Kidney epithelial cell (primary cell): ENCODE results near the gene RPS6KA2. TPM values are rescaled to one million over a fixed set of nuclear protein-coding genes. Genes with fewer than 3 reads are reported as not detected.

Source experiments
- DNase-seq: peaks from one replicate; pipeline ENCODE4 v3.0.0-alpha.2; 2010; ENCODE audit warnings: low read depth
- H3K27me3 ChIP-seq: 2 replicates; pipeline ENCODE4 v1.6.0; 2011; ENCODE audit warnings: low read length; ENCODE audit not compliant: control insufficient read depth, insufficient read depth
- H3K36me3 ChIP-seq: 2 replicates; pipeline ENCODE4 v1.5.1; 2011; ENCODE audit warnings: low read length; ENCODE audit not compliant: control insufficient read depth, insufficient read depth
- H3K4me3 ChIP-seq: 2 replicates; pipeline ENCODE4 v1.5.1; 2011; ENCODE audit warnings: low read depth, mild to moderate bottlenecking, control low read depth, low read length
- CTCF ChIP-seq: IDR thresholded peaks from 2 replicates; pipeline ENCODE4 v1.5.1; 2011; ENCODE audit warnings: mild to moderate bottlenecking, moderate library complexity, low read length, control low read depth, inconsistent platforms; ENCODE audit not compliant: insufficient read depth, poor library complexity, severe bottlenecking
- total RNA-seq: library from RNA; depleted of rRNA; stranded (reverse); fragments of >200 nt; gene quantifications from 2 replicates; pipeline ENCODE4 v1.2.3, GENCODE V29; 2015

The RPS6KA2 gene
- total RNA-seq, 1 donor from 2014 or later, result 51.9 TPM

GRCh38 chr6:166566026-166567011 lies 60.7 kb downstream of the RPS6KA2 start:
- no peak for DNase-seq
- Histone ChIP-seq H3K27me3 (no peaks in the 10 kb centered on the region), H3K36me3 (no peaks in the 10 kb centered on the region), H3K4me3 (no peak overlapping the region)
- no peak for TF ChIP-seq CTCF

DNA sequence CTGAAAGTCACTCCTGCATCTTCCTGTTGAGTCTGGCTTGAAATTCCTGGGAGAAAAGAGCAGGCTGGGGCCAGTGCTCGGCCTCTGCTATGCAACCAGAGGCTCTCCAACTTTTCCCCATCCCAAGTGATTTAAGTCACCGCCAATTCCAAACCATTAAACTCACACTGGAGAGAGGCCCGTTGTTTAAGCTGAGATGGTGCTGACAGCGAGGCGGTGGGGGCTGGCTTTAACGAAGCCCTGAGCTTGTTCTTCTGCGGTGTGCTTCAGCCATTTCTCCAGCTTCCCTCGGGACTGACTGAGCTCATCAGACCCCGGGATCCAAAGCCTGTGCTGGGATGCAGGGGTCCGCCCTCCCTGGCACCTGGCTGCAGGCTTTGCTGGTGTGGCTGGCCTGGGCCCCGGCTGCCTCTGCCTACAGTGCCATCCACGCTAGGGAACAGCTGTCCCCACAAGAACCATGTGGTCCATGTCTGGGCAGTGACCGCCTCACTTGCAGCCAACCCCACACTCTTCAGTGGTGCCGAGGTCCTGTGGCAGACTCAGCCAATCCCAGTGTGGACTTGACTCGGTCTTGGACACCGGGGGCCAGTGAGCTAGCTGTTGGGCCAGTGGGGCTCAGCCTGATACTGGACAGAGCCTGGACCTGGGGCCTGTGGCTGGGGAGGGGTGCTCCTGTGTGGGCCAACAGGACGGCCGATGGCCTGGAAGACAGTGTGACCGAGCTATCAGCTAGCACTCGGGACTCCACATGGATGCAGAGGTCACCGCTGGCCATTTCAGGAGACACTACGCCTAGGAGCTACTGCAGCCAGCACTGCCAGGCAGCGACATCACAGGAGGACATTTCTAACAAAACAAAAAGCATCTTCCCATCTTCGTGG lies 61.7 kb downstream of the RPS6KA2 start:
- Histone ChIP-seq H3K27me3 (no peaks in the 10 kb centered on the region), H3K4me3 (no peak overlapping the region), H3K36me3 (no peaks in the 10 kb centered on the region)
- DNase-seq, result no peak
- TF ChIP-seq CTCF, result no peak

GRCh38 chr6:166563805-166564204 lies 63.2 kb downstream of the RPS6KA2 start:
- Histone ChIP-seq H3K27me3 (no peaks in the 10 kb centered on the region), H3K36me3 (no peaks in the 10 kb centered on the region), H3K4me3 (no peak overlapping the region)
- TF ChIP-seq CTCF, result no peak
- DNase-seq, result no peak

GRCh38 chr6:166563200-166563599 lies 63.9 kb downstream of the RPS6KA2 start:
- DNase-seq, result no peak
- Histone ChIP-seq H3K27me3 (no peaks in the 10 kb centered on the region), H3K4me3 (no peak overlapping the region), H3K36me3 (no peaks in the 10 kb centered on the region)
- TF ChIP-seq CTCF, result no peak

- Histone ChIP-seq H3K4me3 (no peak overlapping the region), H3K36me3 (no peaks in the 10 kb centered on the region), H3K27me3 (no peaks in the 10 kb centered on the region)
- no peak for DNase-seq
- TF ChIP-seq CTCF, result no peak
Observed at GRCh38 chr6:166562726-166563125, 64.3 kb downstream of the RPS6KA2 start.
